NCI-H128 (cell line): Measurements from ENCODE around the gene PSMC4.

ENCODE experiments used
- DNase-seq: peaks from one replicate; lab custom pipeline; 2025; ENCODE audit not compliant: unreplicated experiment; lab: John Stamatoyannopoulos, UW

PSMC4 gene

DNA sequence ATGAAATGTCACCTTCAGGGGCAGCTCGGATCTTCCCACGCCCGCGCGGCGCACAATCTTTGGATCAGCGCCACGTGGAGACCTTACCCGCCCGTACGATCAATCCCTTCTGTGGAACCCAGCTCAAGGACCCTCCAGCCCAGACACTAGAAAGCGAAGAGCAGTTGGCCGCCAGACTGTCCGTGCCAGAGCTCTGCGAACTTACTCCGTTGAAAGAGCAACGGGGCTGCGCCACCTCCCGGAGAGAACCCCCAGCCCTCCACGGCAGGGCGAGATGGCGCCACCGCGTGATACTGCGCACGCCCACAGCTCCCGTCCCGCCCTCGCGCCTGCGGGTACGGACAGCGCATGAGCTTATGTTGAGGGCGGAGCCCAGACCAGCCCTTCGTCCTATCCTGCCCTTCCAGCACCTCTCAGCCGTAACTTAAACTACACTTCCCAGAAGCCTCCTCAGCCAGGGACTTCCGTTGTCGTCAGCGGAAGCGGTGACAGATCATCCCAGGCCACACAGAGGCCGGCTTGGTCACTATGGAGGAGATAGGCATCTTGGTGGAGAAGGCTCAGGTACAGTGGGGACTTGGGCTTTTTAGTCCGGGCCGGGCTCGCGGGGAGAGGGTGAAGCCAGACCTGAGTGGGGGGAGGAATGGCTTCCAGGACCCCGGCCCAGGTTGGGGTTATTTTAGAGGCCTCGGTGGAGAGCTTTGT, at the start of gene PSMC4:
Gene PSMC4, plus strand, starts transcription at position 491 of the 705 bp plus-strand sequence. Its CDS starts 38 bp downstream, at position 529.
- peak; percentile 97 for DNase-seq

DNA sequence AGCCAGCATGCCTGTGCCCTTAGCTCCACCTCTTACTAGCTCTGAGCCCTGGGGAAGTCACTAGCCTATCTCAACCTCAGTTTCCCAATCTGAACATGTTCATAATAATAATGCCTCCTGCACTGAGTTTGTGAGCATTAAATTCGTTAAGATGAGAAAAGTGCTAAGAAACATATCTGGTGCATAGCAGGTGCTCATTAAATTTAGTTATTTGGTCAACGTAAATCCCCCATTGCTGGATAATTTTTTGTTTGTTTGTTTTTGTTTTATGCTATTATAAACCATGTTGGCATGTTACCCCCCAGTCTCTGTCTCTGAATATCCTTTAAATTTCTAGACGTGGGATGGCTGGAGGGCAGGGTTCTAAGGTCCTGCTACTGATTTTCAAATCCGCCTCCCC, 47.1 kb upstream of the PSMC4 start:
- no peak for DNase-seq

DNA sequence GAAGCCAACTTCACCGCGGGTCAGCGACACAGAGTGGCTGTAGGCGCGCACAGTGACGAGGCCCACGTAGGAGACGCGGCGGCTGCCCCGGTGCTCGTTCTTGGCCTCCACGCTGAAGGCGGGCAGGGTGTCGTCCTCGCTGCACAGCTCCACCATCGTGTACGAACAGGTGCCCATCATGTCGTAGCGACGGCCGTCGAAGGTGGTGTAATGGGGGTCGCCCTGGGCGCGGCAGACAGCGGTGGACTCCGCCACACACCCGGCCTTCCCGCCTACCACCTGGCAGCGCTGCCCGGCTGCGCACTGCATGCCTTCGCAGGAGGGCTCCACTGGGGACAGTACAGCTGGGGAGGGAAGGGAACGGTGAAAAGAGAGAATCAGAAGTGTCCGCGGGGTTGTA, 46.6 kb upstream of the PSMC4 start:
- no peak for DNase-seq

DNA sequence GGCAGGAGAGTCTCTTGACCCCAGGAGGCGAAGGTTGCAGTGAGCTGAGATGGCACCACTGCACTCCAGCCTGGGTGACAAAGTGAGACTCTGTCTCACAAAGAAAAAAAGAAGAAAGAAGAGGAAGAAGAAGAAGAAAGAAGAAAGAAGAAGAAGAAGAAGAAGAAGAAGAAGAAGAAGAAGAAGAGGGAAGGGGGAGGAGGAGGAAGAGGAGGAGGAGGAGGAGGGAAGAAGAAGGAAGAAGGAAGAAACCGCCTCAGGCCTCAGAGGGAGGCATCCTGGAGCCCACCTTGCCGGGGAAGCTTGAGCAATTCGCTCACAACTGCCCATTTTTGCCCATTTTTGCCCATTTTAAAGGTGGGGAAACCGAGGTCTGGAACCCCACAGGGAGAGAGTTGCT, 46.0 kb upstream of the PSMC4 start:
- DNase-seq: no peak

- no peak for DNase-seq
Observed at GRCh38 chr19:39926170-39926760, 44.7 kb upstream of the PSMC4 start.

DNA sequence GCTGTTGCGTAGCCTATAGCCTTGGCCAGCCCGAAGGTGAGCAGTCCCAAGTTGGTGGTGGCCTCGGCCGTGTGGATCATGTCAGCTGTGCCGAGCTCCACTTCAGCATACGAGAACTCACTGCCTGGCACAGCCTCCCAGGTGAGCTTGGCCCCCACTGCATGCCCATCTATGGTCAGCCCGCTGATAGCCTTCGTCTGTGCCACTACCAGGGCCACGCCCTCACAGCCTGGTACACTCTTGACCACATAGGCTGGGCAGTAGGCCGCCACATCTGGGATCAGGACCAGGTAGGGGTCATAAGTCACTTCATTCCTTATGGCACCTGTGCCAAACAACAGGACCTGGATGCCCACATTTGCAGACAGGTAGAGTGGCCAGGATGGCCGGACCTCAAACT, 43.9 kb upstream of the PSMC4 start:
- DNase-seq: no peak

DNA sequence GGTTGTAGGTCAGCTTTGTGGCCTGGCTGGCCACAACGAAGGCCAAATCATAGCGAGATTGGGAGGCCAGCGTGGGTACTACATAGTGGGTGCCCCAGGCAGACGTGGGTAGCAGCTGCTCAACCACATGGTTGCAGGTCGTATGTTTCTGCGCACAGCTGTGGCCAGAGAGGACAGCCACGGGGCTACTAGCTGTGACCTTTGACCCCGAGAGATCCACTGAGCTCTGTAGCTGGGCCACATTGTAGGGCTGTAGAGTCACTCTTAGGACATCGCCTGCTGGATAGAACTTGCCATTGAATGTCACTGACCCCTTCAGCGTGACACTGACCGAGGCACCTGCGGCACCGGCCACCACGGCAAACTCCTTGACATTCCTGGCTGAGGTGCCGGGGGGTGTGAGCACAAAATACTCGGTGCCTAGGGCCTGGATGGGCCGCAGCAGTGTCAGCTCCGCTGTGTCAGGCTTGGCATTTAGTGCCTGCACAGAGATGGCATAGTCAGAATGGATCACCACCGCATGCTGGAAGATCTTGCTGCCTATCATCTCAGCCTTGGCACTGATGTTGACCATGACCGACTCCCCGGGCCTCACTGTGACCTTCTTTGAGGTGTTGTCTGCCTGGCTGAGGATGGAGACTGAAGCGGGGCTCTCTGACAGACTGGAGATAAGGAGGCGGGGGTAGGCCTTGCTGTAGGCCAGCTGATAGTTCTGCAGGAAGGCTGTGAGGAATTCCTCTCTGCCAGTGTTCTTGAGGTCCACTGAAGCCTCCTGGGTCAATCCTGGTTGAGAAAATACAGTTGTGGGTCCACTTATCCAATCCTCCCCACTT, 43.2 kb upstream of the PSMC4 start:
- DNase-seq: no peak

GRCh38 chr19:39928357-39928725, 42.6 kb upstream of the PSMC4 start:
- no peak for DNase-seq

DNA sequence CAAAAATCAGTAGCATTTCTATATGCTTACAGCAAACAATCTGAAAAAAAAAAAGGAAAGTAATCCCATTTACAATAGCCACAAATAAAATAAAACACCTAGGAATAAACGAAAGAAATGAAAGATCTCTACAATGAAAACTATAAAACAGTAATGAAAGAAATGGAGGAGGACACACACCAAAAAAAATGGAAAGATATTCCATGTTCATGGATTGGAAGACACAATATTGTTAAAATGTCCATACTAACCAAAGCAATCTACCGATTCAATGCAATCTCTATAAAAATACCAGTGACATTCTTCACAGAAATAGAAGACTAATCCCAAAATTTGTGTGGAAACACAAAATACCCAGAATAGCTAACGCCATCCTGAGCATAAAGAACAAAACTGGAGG, 41.2 kb upstream of the PSMC4 start:
- DNase-seq: no peak

GRCh38 chr19:39934584-39935363, 36.2 kb upstream of the PSMC4 start, which contains the start of gene FCGBP:
Gene FCGBP (minus strand): TSS chr19:39934634.
- DNase-seq: no peak

- DNase-seq: no peak
Observed at GRCh38 chr19:39935364-39935661, 35.7 kb upstream of the PSMC4 start.

- no peak for DNase-seq
Observed at GRCh38 chr19:39936020-39936419, 34.9 kb upstream of the PSMC4 start.

DNA sequence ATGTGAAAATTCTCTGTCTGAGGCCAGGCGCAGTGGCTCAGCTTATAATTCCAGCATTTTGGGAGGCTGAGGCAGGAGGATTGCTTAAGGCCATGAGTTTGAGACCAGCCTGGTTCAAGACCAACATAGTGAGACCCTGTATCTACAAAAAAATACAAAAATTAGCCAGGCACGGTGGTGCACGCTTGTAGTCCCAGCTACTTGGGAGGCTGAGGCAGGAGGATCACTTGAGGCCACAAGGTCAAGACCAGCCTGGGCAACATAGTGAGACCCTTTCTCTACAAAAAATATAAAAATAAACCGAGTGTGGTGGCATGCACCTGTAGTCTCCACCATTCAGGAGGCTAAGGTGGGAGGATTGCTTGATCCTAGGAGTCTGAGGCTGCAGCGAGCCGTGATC, 34.3 kb upstream of the PSMC4 start:
- DNase-seq: no peak

- no peak for DNase-seq
Observed at GRCh38 chr19:39937094-39937720, 33.8 kb upstream of the PSMC4 start.

DNA sequence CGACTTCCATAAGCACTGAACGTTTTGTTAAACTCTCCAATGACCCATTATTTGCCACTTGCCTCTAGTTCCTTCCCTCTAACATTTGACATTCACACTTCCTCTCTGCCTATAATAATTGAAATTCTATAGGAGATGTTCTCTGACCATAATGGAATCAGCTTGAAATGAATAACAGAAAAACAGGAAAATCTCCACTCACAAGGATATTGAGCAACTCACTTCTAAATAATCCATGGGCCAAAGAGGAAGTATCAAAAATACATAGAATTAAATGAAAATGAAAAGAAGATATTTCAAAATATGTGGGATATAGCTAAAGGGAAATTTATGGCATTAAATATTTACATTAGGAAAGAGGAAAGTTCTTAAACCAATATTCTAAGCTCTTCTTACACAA, 33.2 kb upstream of the PSMC4 start:
- DNase-seq: no peak

DNA sequence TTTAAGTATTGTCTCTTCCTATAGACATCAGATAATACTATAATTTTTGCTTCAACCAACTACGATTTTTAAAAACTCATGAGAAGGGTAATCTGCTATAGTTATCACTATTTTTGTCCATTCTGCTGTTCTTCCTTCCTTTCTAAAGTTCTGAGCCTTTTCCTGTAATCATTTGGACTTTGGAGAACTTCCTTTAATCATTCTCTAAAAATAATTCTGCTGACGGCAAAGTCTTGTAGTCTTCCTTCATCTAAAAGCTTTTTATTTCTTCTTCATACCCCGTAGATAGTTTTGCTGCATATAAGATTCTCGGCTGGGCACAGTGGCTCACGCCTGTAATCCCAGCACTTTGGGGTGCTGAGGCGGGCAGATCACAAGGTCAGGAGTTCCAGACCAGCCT, 31.4 kb upstream of the PSMC4 start:
- no peak for DNase-seq

- no peak for DNase-seq
Observed at GRCh38 chr19:39940221-39940833, 30.6 kb upstream of the PSMC4 start.

GRCh38 chr19:39941151-39941550, 29.8 kb upstream of the PSMC4 start:
- DNase-seq: no peak

- no peak for DNase-seq
Observed at GRCh38 chr19:39941615-39942365, 29.2 kb upstream of the PSMC4 start.

DNA sequence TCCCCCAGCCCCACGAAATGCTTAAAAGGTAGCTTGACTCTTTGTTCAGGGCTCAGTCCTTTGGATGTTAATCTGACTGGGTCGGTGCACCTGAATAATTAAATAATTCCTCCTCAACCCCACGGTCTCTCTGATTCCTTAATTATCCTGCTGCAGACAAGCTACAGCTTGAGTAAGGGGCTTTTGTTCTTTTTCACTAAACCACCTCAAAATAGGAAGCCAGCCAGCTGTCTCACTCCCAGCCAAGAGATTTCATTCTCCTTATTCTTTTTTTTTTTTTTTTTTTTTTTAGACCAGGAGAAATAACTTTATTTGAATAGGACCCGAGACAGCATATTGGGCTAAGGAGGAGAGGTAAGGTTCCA, 28.6 kb upstream of the PSMC4 start:
- no peak for DNase-seq
